ENCODE measurements around the gene PZP. TPM values are rescaled to one million over a fixed set of nuclear protein-coding genes. Genes with fewer than 3 reads are reported as not detected.

PZP gene
- total RNA-seq, 1 donor: not detected

GRCh38 chr12:9118158-9118557 is 90.0 kb downstream of the PZP start:
- no peak for TF ChIP-seq CTCF (IDR thresholded peaks at IDR 0.05; ENCODE audit: insufficient read depth, low read depth, low read length)
- H3K4me3 ChIP-seq (ENCODE audit: low read depth, low read length): no peak overlapping the region
- DNase-seq (ENCODE audit: low read depth): no peak

- peak; percentile 80 for DNase-seq (ENCODE audit: low read depth)
- TF ChIP-seq CTCF (IDR thresholded peaks at IDR 0.05; ENCODE audit: insufficient read depth, low read depth, low read length): no peak
- H3K4me3 ChIP-seq (ENCODE audit: low read depth, low read length): peak within 1 kb of the TSS; percentile 14
These were observed 92.2 kb downstream of the PZP start, which contains the start of gene A2M for GRCh38 chr12:9115731-9116559. Gene A2M, minus strand, starts transcription at chr12:9115919. Its CDS starts 70 bp downstream, at chr12:9115849.

GRCh38 chr12:9114946-9115345 is 93.2 kb downstream of the PZP start:
- DNase-seq (ENCODE audit: low read depth): no peak
- peak overlapping the region; percentile 14 for H3K4me3 ChIP-seq (ENCODE audit: low read depth, low read length)
- TF ChIP-seq CTCF (IDR thresholded peaks at IDR 0.05; ENCODE audit: insufficient read depth, low read depth, low read length): no peak

GRCh38 chr12:9113987-9114309 is 94.2 kb downstream of the PZP start:
- DNase-seq (ENCODE audit: low read depth): no peak
- H3K4me3 ChIP-seq (ENCODE audit: low read depth, low read length): no peak overlapping the region
- no peak for TF ChIP-seq CTCF (IDR thresholded peaks at IDR 0.05; ENCODE audit: insufficient read depth, low read depth, low read length)

GRCh38 chr12:9113296-9113986 is 94.8 kb downstream of the PZP start:
- no peak for TF ChIP-seq CTCF (IDR thresholded peaks at IDR 0.05; ENCODE audit: insufficient read depth, low read depth, low read length)
- H3K4me3 ChIP-seq (ENCODE audit: low read depth, low read length): no peak overlapping the region
- no peak for DNase-seq (ENCODE audit: low read depth)

- TF ChIP-seq CTCF (IDR thresholded peaks at IDR 0.05; ENCODE audit: insufficient read depth, low read depth, low read length): no peak
- no peak overlapping the region for H3K4me3 ChIP-seq (ENCODE audit: low read depth, low read length)
- no peak for DNase-seq (ENCODE audit: low read depth)
These were observed 95.9 kb downstream of the PZP start for GRCh38 chr12:9112076-9112853.

All from fibroblast of villous mesenchyme (primary cell).